GM06990 (cell line): ENCODE data around the gene APPL2.

ENCODE experiments used
- DNase-seq: peaks from one replicate; pipeline ENCODE4 v3.0.0-alpha.2; 2011; ENCODE audit not compliant: insufficient read length; ENCODE audit errors: extremely low read depth
- H3K27me3 ChIP-seq: replicated peaks from 2 replicates; pipeline ENCODE4 v1.6.0; 2011; ENCODE audit warnings: low read length; ENCODE audit not compliant: control insufficient read depth, insufficient read depth
- H3K36me3 ChIP-seq: 2 replicates; pipeline ENCODE4 v1.5.1; 2011; ENCODE audit warnings: low read length; ENCODE audit not compliant: control insufficient read depth, insufficient read depth
- H3K4me3 ChIP-seq: replicated peaks from 2 replicates; pipeline ENCODE4 v1.5.1; 2011; ENCODE audit warnings: low read depth, mild to moderate bottlenecking, control low read depth, low read length
- CTCF ChIP-seq: IDR thresholded peaks from 2 replicates; pipeline ENCODE4 v1.5.1; 2011; ENCODE audit warnings: low read length, control low read depth, mild to moderate bottlenecking, inconsistent platforms; ENCODE audit not compliant: insufficient read depth, poor library complexity, severe bottlenecking

APPL2 gene

DNA sequence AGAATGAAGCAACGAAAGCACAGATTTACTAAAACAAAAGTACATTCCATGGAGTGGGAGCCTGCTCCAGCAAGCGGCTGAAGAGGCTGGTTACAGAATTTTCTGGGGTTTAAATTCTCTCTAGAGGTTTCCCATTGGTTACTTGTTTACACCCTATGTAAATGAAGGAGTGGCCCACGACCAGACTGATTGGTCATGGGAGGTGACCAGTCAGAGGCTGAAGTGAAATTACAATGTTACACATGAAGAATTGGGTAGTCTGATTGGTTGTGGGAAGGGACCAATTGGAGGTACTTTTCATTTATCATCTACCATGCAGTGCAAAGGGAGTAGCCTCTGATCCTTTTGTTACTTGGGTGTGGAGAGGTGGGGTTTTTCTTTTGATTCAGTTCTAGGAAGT is 36.2 kb upstream of the APPL2 start:
- Histone ChIP-seq H3K27me3 (no peaks in the 10 kb centered on the region), H3K36me3 (no peaks in the 10 kb centered on the region), H3K4me3 (no peak overlapping the region)
- no peak for TF ChIP-seq CTCF
- no peak for DNase-seq

GRCh38 chr12:105271364-105271763 is 35.4 kb upstream of the APPL2 start:
- H3K36me3 ChIP-seq, result no peaks in the 10 kb centered on the region
- TF ChIP-seq CTCF, result no peak
- H3K4me3 ChIP-seq, result no peak overlapping the region
- no peaks in the 10 kb centered on the region for H3K27me3 ChIP-seq
- no peak for DNase-seq

DNA sequence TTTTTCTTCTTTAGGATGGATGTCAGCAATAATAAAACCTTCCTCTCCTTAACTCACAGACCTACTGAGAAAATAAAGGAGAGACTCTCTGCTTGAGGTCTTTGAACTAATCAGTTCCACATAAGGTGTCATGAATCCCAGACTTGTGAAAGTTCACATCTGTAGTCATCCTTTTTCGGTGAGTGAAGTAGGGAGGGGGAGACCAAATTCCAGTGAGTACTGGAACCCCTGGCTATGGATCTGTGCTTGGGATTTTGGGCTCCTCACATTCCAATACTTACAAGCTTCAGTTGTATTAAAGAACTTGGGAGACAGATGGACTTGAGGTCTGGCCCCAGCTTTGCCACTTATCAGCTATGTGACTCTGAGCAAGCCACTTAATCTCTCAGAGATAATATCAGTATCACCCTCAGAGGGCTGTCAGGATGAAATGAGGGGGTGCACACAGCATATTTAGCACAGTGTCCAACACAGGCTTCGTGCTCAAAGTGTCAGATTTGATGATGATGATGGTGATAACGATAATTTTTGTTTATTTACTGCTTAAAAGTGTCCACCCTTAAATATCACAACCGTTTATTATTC is 34.8 kb upstream of the APPL2 start:
- no peak overlapping the region for H3K4me3 ChIP-seq
- no peak for TF ChIP-seq CTCF
- DNase-seq, result no peak
- H3K27me3 ChIP-seq, result no peaks in the 10 kb centered on the region
- no peaks in the 10 kb centered on the region for H3K36me3 ChIP-seq

- DNase-seq, result no peak
- Histone ChIP-seq H3K4me3 (no peak overlapping the region), H3K36me3 (no peaks in the 10 kb centered on the region), H3K27me3 (no peaks in the 10 kb centered on the region)
- no peak for TF ChIP-seq CTCF
These were observed 31.7 kb upstream of the APPL2 start for GRCh38 chr12:105267711-105268110.

DNA sequence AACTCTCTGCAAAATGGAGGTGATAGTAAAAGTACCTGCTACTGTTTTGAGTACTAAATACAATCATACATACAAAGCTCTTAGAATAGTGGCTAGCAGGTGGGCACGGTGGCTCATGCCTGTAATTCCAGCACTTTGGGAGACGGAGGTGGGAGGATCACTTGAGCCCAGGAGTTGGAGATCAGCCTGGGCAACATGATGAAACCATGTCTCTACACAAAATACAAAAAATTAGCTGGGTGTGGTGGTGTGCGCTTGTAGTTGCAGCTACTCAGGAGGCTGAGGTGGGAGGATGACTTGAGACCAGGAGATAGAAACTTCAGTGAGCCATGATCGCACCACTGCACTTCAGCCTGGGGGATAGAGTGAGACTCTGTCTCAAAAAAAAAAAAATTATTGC is 28.8 kb upstream of the APPL2 start:
- no peaks in the 10 kb centered on the region for H3K27me3 ChIP-seq
- no peak for DNase-seq
- no peaks in the 10 kb centered on the region for H3K36me3 ChIP-seq
- no peak for TF ChIP-seq CTCF
- no peak overlapping the region for H3K4me3 ChIP-seq
